Measurements from ENCODE around the gene HIPK2. TPM values are rescaled to one million over a fixed set of nuclear protein-coding genes. Genes with fewer than 3 reads are reported as not detected.

Gene HIPK2
- total RNA-seq, 1 donor from 2014 or later, result 47.2 TPM

GRCh38 chr7:139757968-139758367 lies 19.8 kb downstream of the HIPK2 start:
- Mint-ChIP-seq H3K27ac (ENCODE audit: unreplicated experiment) (no peak overlapping the region), H3K4me1 (ENCODE audit: unreplicated experiment) (peaks cover 34% of the 10 kb centered on the region), H3K9me3 (ENCODE audit: unreplicated experiment) (no peaks in the 10 kb centered on the region)

GRCh38 chr7:139753693-139754111 lies 24.1 kb downstream of the HIPK2 start:
- TF ChIP-seq CTCF (IDR thresholded peaks at IDR 0.05; ENCODE audit: unreplicated experiment), result no peak
- Mint-ChIP-seq H3K36me3 (ENCODE audit: low read depth, unreplicated experiment) (peaks cover 7% of the 10 kb centered on the region), H3K4me1 (ENCODE audit: unreplicated experiment) (peaks cover 24% of the 10 kb centered on the region), H3K4me3 (ENCODE audit: unreplicated experiment) (no peak overlapping the region), H3K9me3 (ENCODE audit: unreplicated experiment) (no peaks in the 10 kb centered on the region), H3K27ac (ENCODE audit: unreplicated experiment) (no peak overlapping the region), H3K27me3 (ENCODE audit: unreplicated experiment) (no peaks in the 10 kb centered on the region)
- DNase-seq (ENCODE audit: low spot score), result no peak

More at GRCh38 chr7:139757968-139758367, 19.8 kb downstream of the HIPK2 start:
- H3K4me3 Mint-ChIP-seq (ENCODE audit: unreplicated experiment), result no peak overlapping the region
- peaks cover 7% of the 10 kb centered on the region for H3K36me3 Mint-ChIP-seq (ENCODE audit: low read depth, unreplicated experiment)
- DNase-seq (ENCODE audit: low spot score), result no peak
- H3K27me3 Mint-ChIP-seq (ENCODE audit: unreplicated experiment), result no peaks in the 10 kb centered on the region
- no peak for TF ChIP-seq CTCF (IDR thresholded peaks at IDR 0.05; ENCODE audit: unreplicated experiment)

GRCh38 chr7:139753081-139753692 lies 24.6 kb downstream of the HIPK2 start:
- Mint-ChIP-seq H3K27me3 (ENCODE audit: unreplicated experiment) (no peaks in the 10 kb centered on the region), H3K4me3 (ENCODE audit: unreplicated experiment) (no peak overlapping the region), H3K4me1 (ENCODE audit: unreplicated experiment) (peaks cover 24% of the 10 kb centered on the region), H3K9me3 (ENCODE audit: unreplicated experiment) (no peaks in the 10 kb centered on the region), H3K36me3 (ENCODE audit: low read depth, unreplicated experiment) (peaks cover 7% of the 10 kb centered on the region), H3K27ac (ENCODE audit: unreplicated experiment) (no peak overlapping the region)
- DNase-seq (ENCODE audit: low spot score), result no peak
- TF ChIP-seq CTCF (IDR thresholded peaks at IDR 0.05; ENCODE audit: unreplicated experiment), result no peak

DNA sequence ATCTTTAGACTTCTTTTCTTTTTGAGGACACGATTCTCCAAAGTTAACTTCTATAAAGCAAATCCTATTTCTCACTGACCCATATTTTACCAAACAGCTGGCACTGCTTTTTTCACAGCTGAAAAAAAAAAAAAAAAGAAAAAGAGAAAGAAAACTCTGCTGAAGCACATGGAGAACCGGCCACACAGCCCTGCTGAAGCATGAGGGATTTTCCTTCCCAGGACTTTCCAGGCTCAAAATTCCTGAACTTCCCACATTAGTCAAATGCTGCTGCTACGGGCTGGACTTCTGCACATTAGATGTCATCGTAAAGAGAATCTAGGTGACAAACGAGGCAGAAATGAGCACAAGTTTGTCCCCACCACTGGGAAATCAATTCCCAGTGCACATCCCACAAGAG lies 25.2 kb downstream of the HIPK2 start:
- no peak overlapping the region for H3K4me3 Mint-ChIP-seq (ENCODE audit: unreplicated experiment)
- no peak for TF ChIP-seq CTCF (IDR thresholded peaks at IDR 0.05; ENCODE audit: unreplicated experiment)

GRCh38 chr7:139752148-139752547 lies 25.6 kb downstream of the HIPK2 start:
- Mint-ChIP-seq H3K27me3 (ENCODE audit: unreplicated experiment) (no peaks in the 10 kb centered on the region), H3K4me3 (ENCODE audit: unreplicated experiment) (no peak overlapping the region), H3K36me3 (ENCODE audit: low read depth, unreplicated experiment) (peaks cover 7% of the 10 kb centered on the region), H3K27ac (ENCODE audit: unreplicated experiment) (no peak overlapping the region), H3K4me1 (ENCODE audit: unreplicated experiment) (peaks cover 24% of the 10 kb centered on the region), H3K9me3 (ENCODE audit: unreplicated experiment) (no peaks in the 10 kb centered on the region)
- TF ChIP-seq CTCF (IDR thresholded peaks at IDR 0.05; ENCODE audit: unreplicated experiment), result no peak
- DNase-seq (ENCODE audit: low spot score), result no peak

More for the DNA sequence above, 25.2 kb downstream of the HIPK2 start:
- Mint-ChIP-seq H3K27me3 (ENCODE audit: unreplicated experiment) (no peaks in the 10 kb centered on the region), H3K4me1 (ENCODE audit: unreplicated experiment) (peaks cover 24% of the 10 kb centered on the region), H3K36me3 (ENCODE audit: low read depth, unreplicated experiment) (peaks cover 7% of the 10 kb centered on the region), H3K27ac (ENCODE audit: unreplicated experiment) (no peak overlapping the region), H3K9me3 (ENCODE audit: unreplicated experiment) (no peaks in the 10 kb centered on the region)
- no peak for DNase-seq (ENCODE audit: low spot score)

All from endothelial cell (in vitro differentiated cells).